HG03439 (cell line): ENCODE results near the gene THPO.

Experiments
- ATAC-seq: cut with Tn5 transposase; IDR thresholded peaks from one replicate; pipeline ENCODE4 v1.9.1; 2021; ENCODE audit warnings: mild to moderate bottlenecking, moderate library complexity; ENCODE audit not compliant: unreplicated experiment

The THPO gene

DNA sequence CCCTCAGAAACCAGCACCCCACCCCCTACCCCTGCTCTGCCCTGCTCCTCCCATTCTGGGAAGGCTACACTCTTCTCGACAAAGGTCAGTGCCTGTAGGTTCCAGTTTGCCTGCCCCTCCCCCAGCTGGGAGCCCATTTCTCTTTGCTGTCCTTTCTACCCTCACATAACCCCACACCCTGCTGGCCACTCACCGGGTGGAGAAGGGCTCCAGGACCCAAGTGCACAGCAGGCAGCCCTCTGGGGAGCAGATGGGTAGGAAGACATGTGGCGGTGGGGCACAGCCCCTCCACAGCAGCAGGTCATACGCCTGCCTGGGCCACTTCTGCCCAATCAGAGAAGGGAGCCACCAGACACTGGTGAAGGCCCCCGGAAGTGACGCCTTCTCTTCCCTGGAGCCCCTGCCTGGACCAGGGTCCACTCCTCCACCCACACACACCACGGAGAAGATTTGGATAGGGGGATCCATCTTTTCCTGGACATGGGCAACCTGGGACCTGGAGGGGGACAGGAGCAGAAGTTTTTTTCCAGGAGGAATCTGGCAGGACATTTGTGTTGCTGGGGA lies at the start of gene THPO:
THPO (minus strand) TSS at position 326 of the 564 bp plus-strand sequence. CDS start 1,948 bp downstream, outside the sequence.
- ATAC-seq, result no peak

DNA sequence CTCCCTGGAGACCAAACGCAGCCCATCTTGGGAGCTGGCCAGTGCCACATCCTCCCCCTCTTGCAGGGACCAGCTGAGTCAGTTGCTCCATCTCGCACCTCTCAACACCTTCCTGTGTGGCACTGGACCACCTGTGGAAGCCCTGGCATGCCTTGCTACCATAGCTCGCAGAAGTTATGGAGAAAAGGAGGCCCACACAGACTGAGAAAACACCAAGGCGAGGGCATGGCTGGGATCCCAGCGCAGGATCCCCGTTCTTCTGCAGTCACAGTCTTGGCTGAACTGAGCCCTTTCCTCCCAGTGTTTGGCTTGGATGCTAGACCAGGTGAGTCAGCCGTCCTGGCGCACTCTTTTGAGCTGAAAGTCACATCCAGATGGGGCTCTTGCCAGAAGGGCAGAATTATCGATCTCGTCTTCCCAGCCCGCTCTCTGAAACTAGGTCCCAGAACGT lies 48.7 kb upstream of the THPO start:
- ATAC-seq, result no peak

DNA sequence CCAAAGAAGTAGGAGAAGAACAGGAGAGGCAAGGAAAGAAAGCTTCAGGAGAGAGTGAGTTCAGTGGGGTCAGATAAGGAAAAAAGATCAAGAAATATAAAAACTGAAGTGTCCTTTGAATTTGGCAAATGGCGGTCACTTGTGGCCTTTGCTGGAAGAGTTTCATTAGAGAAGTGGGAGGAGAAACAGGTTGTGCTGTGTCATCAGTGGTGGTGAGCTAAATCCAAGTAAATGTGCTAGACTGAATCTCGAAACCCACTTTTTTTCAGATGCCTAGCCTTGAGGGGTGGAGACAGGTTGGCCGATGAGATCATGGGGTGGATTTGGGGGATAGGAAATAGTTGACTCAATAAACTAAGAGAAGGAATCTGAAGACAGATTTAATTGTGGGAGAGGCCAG lies 45.6 kb upstream of the THPO start:
- ATAC-seq, result no peak

DNA sequence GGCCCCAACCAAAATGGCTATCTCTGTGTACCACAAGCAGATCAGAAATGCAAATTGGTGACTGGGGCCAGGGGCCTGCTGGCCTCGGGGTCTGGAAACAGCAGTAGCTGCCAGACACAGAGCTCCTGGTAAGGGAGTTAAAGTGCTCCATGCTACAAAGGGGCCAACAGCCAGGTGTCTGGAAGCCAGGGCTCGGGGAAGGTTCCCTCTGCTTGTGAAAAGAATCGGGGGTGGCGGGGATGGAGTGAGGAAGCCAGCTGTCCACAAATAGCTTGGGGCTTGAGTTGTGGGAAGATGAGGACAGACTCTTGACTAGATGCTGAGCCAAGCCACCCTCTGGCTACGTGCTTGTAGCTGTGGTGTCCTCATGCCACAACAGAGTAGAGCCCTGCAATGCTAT lies 41.2 kb upstream of the THPO start:
- ATAC-seq, result no peak

DNA sequence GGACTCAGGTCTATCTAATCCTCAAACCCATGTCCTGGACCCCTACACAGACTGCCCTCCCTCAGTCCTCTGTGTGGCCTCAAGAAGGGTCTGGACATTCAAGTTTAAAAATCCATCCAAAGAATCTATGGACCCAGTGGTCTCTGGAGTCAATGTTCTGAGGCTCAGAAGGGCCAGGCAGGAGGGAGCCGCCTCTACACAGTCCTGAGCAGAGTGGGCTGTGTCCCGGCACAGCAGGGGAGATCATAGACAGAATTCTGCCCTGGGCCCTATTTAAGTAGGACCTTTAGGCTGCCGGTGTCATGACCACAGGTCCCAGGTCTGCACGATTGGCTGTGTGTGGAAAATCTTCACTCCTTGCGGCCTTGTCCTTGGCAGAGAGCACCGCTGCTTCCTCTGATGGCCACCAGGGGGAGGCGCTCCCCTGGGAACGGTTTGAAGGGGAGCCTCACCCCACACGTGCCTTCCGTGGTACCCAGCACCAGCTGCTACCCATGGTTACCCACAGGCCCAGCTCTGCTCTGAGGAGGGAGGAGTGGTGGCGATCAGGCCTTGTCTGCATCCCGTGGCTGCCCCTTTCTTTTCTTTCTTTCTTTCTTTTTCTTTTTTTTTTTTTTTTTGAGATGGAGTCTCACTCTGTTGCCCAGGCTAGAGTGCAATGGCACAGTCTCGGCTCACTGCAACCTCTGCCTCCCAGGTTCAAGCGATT lies 39.8 kb upstream of the THPO start:
- ATAC-seq, result peak; percentile 81

DNA sequence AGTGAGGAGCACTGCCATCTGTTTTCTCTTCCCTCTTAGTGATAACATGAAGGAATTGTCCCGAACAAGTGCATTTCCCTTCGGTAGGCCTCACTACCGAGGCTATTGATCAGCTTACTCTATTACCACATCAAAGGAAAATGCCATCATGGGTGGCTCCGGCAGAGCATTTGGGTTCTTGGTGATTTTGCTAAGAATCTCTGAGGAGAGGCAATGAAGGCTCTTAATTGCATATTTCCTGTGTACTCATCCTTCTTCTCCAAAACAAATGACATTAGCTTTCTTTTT lies 37.1 kb upstream of the THPO start:
- ATAC-seq, result no peak

DNA sequence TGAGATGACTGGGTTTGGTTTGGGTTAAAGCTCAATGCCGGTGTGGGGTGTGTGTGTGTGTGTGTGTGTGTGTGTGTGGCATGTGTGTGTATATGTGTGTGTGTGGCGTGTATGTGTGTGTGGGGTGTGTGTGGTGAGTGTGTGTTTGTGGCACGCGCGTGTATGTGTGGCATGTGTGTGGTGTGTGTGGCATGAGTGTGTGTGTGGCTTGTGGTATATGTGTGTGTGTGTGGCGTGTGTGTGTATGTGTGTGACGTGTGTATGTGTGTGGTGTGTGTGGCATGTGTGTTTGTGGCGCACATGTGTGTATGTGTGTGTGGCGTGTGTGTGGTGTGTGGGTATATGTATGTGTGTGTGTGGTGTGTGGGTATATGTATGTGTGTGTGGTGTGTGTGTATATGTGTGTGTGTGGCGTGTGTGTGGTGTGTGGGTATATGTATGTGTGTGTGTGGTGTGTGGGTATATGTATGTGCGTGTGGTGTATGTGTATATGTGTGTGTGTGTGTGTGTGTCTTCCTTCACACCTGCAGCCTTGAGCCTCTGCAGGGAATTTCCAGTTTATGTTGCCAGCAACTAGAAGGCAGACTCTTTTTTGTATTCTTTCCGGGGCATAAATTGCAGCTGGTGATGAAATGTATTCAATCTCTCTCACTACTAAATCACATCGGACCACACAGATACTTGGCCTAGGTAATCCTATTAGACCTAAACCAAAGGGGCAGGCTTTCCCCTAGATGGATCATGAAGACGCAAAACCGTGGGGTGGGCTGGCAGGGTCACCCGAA lies 36.6 kb upstream of the THPO start:
- ATAC-seq, result no peak

DNA sequence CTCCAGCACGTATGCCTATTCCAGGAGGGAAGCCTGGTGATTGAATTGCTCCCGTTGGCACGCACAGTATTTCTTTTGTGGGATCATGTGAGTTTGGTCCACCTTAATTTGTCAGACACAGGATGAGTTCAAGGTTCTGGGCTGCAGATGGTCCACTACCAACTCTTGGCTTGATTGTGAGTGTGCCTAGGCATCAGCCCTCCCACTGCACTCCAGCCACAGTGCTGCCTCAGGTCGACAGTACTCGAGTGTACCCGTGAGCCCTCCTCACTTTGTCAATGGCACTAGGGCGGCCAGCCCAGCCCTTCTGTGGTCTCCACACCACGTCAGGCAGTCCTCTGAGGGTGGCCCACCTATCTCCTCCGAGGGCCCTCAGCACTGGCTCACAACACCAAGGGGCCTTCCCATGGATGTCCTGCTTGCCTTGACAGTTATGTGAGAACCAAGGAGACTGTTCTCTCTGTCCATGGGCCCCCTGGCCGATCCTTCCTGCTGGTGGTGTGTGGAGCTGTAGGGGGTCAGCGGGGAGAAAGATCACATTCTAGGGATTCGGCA lies 32.0 kb upstream of the THPO start:
- no peak for ATAC-seq

DNA sequence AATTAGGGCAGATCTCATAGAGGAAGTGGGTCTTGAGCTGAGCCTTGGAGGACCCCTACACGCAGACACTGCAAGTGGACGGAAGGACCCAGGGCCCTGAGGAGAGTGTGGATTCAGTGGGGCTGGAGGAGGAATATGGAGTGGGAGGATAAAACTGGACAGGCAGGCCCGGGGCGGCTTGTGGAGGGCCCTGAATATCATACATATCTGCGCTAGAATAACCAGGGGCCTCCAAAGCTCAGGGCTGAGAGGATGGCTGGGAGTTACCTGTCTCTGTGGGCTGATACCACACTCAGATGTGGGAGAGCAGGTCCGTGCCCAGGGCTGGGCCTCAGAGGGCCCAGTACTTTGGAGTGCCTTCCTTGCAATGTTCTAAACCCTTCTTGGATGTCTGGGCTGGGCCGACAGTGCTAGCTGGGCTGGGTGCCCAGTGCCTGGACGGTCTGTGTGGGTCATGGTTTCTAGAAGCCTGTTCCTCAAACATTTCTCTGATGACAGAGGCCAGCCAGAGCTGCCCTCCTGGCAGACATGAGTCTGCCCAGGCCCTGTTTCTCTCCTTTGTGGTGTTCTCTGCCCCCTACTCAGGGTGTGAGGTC lies 31.4 kb upstream of the THPO start:
- ATAC-seq, result no peak

DNA sequence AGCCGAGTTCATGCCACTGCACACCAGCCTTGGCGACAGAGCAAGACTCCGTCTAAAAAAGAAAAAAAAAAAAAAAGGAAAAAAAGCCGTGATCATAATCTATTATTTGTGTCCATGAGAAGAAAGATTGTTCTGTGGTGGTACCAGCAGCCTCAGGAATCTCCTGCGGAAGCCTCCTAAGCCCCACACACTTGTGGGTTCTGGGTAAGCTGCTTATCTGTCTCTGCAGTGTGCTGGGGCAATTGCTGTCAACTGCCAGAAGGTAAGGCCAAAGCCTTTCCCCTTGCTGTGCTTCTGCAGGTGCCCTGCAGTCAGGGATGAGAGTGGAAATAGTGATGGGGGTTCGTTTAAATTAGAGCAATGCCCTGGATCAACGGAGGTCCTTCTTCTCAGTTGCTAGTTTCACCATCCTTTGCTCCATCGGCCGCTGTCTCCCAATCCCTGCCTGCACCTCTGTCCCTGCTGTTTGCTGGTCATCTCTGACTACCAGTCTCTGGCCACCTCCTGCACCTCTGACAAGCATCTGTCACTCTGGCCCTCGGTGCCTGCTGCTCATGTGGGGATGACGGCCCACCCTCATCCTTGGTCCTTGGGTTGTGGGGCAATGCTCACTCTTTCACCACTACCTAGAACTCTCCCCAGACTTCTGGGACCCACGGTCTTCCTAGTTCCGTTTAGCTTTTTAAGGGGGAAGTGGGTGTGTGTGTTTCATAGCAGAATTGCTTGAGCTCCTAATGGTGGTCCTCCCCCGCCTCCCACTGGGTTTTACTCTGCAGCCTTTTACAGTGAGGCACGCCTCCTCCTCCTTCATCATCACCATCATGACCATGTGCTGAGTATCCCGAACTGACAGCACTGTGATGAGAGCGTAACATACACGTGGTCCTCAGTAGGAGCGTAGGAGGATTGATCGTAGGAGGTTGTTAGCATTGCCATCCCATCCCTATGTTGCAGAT lies 27.3 kb upstream of the THPO start:
- no peak for ATAC-seq

DNA sequence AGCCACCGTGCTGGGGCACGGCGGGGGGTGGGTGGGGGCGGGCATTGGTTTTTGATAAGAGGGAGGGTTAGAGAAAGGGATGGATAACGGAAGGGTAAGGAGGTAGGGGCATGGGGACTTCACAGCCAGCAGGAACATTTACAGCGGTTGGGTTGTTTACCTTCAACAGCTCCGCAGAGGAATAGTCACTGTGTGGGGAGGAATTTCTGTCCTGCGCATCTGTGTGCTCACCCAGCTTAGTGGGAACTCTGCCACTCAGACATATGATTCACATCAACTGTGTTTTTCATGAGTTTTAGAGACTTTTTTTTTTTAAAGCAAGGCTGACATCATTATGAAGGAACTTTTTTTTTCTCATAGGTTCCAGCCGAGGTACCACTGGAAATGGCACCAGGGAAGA lies 21.4 kb upstream of the THPO start:
- ATAC-seq, result no peak

DNA sequence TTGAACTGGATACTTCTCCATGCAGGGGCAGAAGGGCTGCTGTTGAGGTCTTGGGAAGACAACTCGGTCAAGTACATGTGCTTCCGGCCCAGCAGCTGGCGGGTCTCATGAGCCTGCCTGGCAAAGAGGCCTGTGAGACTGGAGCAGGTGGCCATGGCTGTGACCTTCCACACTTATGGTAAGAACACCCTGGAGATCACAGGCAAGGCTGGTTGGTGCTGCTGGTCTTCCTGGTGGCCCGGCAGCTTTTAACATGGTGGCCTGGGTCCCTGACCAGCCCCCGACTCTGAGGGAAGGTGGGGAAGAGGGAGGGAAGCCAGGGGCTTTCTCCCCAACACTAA lies 17.3 kb upstream of the THPO start:
- ATAC-seq, result no peak

DNA sequence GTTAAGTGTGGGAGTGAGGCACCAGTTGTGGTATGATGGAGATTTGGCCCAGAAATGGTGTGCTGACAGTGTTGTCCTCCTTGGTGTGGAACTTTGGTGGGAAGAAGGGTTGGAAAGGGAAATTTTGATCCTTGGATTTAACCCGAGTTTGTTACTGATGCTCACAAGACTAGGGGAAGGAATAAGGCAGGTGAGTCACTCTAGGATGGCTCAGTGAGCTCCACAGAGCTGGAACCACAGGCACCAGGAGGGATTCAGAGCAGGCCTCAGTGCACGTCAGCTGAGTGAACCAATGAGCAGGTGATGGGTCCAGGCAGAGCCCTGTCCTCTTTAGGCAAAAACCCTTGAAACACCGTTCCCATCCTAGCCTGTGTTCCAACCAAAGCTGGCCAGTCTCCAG lies 13.3 kb upstream of the THPO start:
- ATAC-seq, result no peak

DNA sequence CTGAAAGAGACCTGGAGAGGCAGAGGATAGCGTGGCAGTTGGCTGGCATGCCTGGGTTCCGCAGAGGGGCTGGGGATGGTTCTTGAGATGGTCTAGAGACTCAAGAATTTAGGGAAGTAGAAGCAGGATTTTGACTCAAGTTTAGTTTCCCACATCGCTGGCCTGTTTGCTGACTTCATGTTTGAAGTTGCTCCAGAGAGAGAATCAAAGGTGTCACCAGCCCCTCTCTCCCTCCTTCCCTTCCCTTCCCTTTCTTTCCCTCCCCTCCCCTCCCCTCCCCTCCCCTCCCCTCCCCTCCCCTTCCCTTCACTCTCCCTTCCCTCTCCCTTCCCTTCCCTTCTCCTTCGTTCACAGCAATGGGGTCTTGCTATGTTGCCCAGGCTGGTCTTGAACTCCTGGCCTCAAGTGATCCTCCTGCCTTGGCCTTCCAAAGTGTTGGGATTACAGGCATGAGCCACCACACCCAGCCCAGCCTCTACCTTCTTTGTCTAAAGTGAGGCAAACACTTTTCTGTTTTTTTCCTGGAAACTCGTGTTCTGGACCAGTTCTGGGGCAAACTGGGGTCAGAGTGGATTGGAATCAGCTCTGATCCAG lies 12.0 kb upstream of the THPO start:
- no peak for ATAC-seq

DNA sequence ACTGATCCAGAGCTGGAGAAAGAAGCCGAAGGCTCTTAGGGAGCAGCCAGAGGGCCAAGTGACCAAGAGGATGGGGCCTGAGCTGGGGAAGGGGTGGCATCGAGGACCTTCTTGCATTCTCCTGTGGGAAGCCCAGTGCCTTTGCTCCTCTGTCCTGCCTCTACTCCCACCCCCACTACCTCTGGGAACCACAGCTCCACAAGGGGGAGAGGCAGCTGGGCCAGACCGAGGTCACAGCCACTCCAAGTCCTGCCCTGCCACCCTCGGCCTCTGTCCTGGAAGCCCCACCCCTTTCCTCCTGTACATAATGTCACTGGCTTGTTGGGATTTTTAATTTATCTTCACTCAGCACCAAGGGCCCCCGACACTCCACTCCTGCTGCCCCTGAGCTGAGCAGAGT lies 11.4 kb upstream of the THPO start:
- no peak for ATAC-seq

DNA sequence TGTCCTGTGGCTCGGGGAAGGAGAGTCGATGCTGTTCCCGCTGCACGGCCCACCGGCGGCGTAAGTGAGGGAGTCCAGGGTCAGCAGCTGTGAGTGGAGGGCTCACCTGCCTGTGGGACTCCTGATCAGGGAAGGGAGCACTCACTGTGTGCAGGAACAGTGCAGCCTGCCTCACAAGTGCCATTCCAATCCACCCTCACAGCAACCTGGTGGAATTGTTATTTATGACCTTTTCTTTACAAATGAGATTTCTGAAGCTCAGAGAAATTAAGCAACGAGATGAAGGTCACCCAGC lies 10.9 kb upstream of the THPO start:
- ATAC-seq, result no peak

DNA sequence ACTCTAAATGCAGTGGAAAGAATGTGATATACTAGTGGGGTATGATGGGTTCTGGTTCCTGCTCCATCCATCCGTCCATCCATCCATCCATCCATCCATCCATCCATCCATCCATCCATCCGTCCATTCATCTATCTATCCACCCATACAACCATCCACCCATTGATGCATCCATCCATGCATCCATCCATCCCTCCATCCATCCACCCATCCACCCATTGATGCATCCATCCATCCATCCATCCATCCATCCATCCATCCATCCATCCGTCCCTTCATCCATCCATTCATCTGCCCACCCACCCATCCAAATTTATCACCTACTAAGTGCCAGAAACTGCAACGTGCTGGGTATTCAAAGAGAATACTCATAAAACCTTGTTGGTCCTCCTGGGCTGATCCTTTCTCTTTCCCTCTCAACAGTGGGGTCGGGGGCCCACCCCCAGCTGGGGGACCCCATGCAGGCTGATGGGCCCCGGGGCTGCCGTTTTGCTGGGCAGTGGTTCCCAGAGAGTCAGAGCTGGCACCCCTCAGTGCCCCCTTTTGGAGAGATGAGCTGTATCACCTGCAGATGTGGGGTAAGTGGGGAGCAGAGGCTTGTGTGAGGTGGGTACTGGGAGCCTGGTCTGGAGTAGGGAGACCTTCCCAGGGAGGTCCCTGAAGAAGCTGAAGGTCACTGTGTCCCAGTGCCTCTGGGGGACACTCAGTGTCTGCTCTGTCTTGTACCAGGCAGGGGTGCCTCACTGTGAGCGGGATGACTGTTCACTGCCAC lies 10.3 kb upstream of the THPO start:
- ATAC-seq, result no peak

DNA sequence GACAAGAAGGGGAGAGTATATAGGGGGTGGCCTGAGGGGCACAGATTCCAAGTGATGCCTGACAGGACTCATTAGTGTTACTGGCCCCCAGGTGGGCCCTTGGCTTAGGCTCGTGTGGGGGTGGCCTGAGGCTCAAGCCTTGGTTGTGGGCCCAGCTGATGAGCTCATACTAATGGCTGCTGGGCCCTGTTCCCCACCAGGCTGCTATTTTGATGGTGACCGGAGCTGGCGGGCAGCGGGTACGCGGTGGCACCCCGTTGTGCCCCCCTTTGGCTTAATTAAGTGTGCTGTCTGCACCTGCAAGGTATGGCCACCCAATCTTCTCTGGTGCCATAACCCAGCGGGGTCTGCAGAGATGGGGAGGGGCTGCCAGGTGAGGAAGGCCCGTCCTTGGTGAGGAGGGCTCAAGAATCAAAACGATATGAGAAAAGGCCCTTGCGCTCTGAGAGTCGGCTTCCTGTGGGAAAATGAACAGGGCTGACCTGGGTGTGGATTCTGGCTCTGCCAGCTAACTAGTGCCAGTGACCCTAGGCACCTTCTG lies 9.2 kb upstream of the THPO start:
- no peak for ATAC-seq

DNA sequence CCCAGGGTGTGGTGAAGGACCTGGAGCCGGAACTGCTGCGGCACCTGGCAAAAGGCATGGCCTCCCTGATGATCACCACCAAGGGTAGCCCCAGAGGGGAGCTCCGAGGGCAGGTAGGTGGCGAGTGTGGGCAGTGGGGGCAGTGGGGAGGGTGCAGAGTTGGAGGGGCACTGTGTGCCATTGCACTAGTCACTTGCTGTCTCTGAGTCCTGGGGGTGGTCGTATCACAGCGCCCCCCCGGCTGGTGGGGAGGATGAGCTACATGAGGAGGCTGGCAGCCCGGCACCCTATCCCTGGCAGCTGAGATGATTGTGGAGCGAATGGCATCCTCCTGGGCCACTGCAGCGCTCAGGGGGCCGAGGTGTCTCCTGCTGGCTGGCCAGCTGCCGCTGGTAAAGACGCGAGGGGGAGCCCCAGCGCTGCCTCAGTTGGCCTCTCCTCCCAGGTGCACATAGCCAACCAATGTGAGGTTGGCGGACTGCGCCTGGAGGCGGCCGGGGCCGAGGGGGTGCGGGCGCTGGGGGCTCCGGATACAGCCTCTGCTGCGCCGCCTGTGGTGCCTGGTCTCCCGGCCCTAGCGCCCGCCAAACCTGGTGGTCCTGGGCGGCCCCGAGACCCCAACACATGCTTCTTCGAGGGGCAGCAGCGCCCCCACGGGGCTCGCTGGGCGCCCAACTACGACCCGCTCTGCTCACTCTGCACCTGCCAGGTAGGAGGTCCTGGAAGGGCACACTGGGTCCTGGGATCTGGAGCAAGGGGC lies 8.2 kb upstream of the THPO start:
- ATAC-seq, result no peak
